Thoracic aorta (tissue), 2 donors: ENCODE results near the gene NOC2L. TPM values are rescaled to one million over a fixed set of nuclear protein-coding genes. Genes with fewer than 3 reads are reported as not detected.

Experiments
- ATAC-seq: fragments of 150-250 bp; one replicate; pipeline ENCODE4 v1.8.0; 2017; ENCODE audit warnings: low read depth; ENCODE audit not compliant: insufficient number of reproducible peaks, low FRiP score
- DNase-seq: peaks from one replicate; pipeline ENCODE4 v3.0.0-alpha.2; 2020; ENCODE audit warnings: low spot score
- H3K27ac ChIP-seq, 2 donors: fragments of 200-600 bp; sonication (generic); 1 replicate in 1 of 2; 2 replicates in 1 of 2; pipeline ENCODE4 v1.5.1; 2016; ENCODE audit warnings: mild to moderate bottlenecking in 2 of 2, moderate library complexity in 2 of 2
- H3K27me3 ChIP-seq: fragments of 200-600 bp; sonication (generic); replicated peaks from 2 replicates; pipeline ENCODE4 v1.6.0; 2016; ENCODE audit warnings: mild to moderate bottlenecking; ENCODE audit not compliant: insufficient read depth
- H3K36me3 ChIP-seq: fragments of 200-600 bp; sonication (generic); one replicate; pipeline ENCODE4 v1.5.1; 2016
- H3K4me1 ChIP-seq, 2 donors: fragments of 200-600 bp; sonication (generic); 1 replicate in 1 of 2; 2 replicates in 1 of 2; pipeline versions ENCODE4 v1.5.1 to v1.6.0; 2016; ENCODE audit warnings: low read depth in 2 of 2, mild to moderate bottlenecking in 1 of 2; ENCODE audit not compliant: control insufficient read depth in 1 of 2
- H3K4me3 ChIP-seq: fragments of 200-600 bp; sonication (generic); 2 replicates; pipeline ENCODE4 v1.5.1; 2016; ENCODE audit warnings: mild to moderate bottlenecking
- H3K9me3 ChIP-seq: fragments of 200-600 bp; sonication (generic); 2 replicates; pipeline ENCODE4 v1.5.1; 2016
- CTCF ChIP-seq: fragments of 200-600 bp; sonication (generic); IDR thresholded peaks from one replicate; pipeline ENCODE4 v1.5.1; 2019; ENCODE audit warnings: antibody characterized with exemption
- total RNA-seq, 2 donors: library from RNA; depleted of rRNA; stranded (reverse); fragments of >200 nt; gene quantifications; one replicate each; pipeline versions ENCODE4 v1.1.0 to v1.2.3, GENCODE V29; 2016

NOC2L gene
- total RNA-seq, 2 donors from 2014 or later = 33.8 to 47.2 TPM

GRCh38 chr1:954927-955326 lies 4.1 kb downstream of the NOC2L start:
- ATAC-seq = no peak
- Histone ChIP-seq H3K9me3 (no peaks in the 10 kb centered on the region), H3K27ac (no peak overlapping the region), H3K36me3 (peaks cover 61% of the 10 kb centered on the region), H3K4me3 (no peak overlapping the region), H3K27me3 (no peaks in the 10 kb centered on the region), H3K4me1 (peaks cover 13 to 25% of the 10 kb centered on the region in 2 donors)
- no peak for TF ChIP-seq CTCF
- DNase-seq = no peak

GRCh38 chr1:953524-954320 lies 5.3 kb downstream of the NOC2L start:
- H3K4me1 ChIP-seq = peaks cover 9 to 17% of the 10 kb centered on the region in 2 donors
- DNase-seq = no peak
- H3K4me3 ChIP-seq = no peak overlapping the region
- no peak overlapping the region for H3K27ac ChIP-seq
- H3K36me3 ChIP-seq = peaks cover 73% of the 10 kb centered on the region
- no peak for TF ChIP-seq CTCF
- no peak for ATAC-seq
- H3K27me3 ChIP-seq = no peaks in the 10 kb centered on the region
- no peaks in the 10 kb centered on the region for H3K9me3 ChIP-seq

- Histone ChIP-seq H3K4me1 (peaks cover 3 to 6% of the 10 kb centered on the region in 2 donors), H3K36me3 (peaks cover 84% of the 10 kb centered on the region), H3K27ac (no peak overlapping the region), H3K9me3 (no peaks in the 10 kb centered on the region), H3K27me3 (no peaks in the 10 kb centered on the region), H3K4me3 (no peak overlapping the region)
- no peak for TF ChIP-seq CTCF
- DNase-seq (no peak), ATAC-seq (no peak)
These were observed 6.5 kb downstream of the NOC2L start for GRCh38 chr1:952603-953002.

- no peaks in the 10 kb centered on the region for H3K27me3 ChIP-seq
- H3K4me1 ChIP-seq = peaks cover 0 to 2% of the 10 kb centered on the region in 2 donors
- no peak for TF ChIP-seq CTCF
- H3K9me3 ChIP-seq = no peaks in the 10 kb centered on the region
- DNase-seq (no peak), ATAC-seq (no peak)
- H3K36me3 ChIP-seq = peaks cover 88% of the 10 kb centered on the region
- H3K4me3 ChIP-seq = no peak overlapping the region
- no peak overlapping the region for H3K27ac ChIP-seq
These were observed 6.9 kb downstream of the NOC2L start for GRCh38 chr1:952201-952600.

- Histone ChIP-seq H3K4me1 (no peaks in the 10 kb centered on the region), H3K4me3 (no peak overlapping the region), H3K27me3 (no peaks in the 10 kb centered on the region), H3K9me3 (no peaks in the 10 kb centered on the region), H3K27ac (no peak overlapping the region), H3K36me3 (peaks cover 88% of the 10 kb centered on the region)
- ATAC-seq (no peak), DNase-seq (no peak)
- no peak for TF ChIP-seq CTCF
These were observed 7.7 kb downstream of the NOC2L start for GRCh38 chr1:951364-951763.
